Stimulated activated CD4-positive, alpha-beta T cell treated with anti-CD3 and anti-CD28 coated beads, Interleukin-2, amount 100 ng/mL, for 24 hours (primary cell): ENCODE results near the gene SLC1A3.
"Not testable (repeated sequence)": the region's sequence is repeated elsewhere in the genome, so short reads cannot be mapped to it uniquely, and the experiment has no call there.

ENCODE experiments used
- DNase-seq, 2 donors: peaks; one replicate each; pipeline ENCODE4 v3.0.0-alpha.2; 2020

Gene SLC1A3

DNA sequence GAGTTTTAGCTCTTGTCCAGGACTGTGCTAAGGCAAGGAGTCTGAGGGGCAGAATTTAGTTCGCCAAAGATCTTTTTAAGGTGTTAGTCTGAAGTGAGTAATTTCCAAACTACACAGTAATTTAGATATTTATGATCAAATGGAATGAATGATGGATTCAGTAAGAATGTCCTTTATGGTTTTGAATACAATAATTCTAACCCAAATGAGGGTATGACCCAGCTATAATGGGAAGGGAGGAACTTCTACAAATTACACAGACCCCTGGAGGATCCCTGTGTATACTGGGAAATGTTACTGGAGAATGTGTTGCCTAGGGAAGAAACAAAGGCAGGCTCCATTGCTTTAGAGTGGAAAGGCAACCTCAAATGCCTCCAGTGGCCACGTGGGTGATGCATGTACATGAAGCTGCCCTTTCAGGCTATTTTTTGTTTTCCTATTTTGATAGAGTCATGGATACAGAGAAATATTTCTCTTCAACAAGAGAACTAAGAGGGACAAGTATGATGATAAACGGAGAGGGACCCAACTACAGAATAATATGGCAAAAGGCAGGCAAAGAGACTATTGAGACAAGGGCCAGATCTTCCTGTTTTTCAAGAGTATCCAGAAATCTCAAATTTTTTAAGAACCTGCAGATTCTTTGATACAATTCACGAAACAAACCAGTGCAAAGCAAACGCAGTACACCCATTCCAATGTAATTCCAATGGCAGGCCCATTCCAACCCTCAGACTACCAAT, 25.4 kb downstream of the SLC1A3 start:
- DNase-seq, result no peak

DNA sequence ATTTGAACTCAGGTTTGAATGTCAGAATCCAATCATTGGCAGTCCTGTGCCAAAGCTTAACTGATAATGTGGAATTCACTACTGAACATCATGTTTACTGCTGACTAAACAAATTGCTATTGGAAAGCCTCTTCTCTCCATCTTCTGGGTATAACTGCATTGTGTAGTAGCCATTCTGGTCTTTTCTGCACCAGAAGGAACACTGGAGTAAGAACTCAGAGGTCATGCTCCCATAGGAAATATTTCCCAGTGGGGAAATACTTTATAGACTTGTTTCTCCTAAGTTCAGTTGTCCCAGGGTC, 25.9 kb downstream of the SLC1A3 start:
- no peak for DNase-seq

- no peak for DNase-seq
Measured at GRCh38 chr5:36635721-36636390, 29.4 kb downstream of the SLC1A3 start.

GRCh38 chr5:36637101-36637500, 30.7 kb downstream of the SLC1A3 start:
- no peak for DNase-seq

DNA sequence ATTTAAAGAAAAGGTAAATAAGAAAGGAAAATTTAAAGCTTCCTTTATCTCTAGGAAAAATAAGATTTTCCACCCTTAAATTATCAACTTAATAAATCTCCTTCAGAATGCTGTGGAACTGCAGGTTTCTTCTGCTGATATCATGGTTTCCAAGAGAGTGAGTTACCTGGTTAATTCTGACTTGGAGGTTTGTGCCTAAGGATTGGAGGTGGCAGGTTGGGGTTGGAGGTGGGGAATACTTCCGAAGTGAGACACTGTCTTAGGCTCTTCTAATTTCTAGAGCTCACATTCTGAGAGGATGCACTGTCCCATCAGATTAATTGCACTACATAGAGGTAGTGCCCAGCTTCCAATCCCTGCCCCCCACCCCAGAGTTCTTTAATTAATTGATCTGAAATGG, 31.1 kb downstream of the SLC1A3 start:
- no peak for DNase-seq

DNA sequence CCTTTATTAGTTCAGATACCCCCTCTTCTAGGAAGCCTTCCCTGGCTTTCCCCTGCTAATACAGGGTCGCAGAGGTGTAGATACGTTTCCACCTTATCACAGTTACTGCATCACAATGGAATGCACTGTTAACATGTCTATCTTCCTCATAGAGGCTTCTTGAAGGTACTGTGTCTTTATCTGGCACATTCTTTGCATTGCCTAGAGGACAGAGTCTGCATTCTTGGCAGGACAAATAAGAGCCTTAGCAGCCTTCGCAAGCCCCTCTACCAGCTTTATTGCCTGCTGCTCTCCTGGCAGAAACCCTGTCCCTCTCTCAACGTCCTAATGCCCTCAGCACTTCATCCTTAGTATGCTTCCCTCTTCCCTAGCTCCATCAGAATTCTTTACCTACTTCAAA, 31.6 kb downstream of the SLC1A3 start:
- no peak for DNase-seq

DNA sequence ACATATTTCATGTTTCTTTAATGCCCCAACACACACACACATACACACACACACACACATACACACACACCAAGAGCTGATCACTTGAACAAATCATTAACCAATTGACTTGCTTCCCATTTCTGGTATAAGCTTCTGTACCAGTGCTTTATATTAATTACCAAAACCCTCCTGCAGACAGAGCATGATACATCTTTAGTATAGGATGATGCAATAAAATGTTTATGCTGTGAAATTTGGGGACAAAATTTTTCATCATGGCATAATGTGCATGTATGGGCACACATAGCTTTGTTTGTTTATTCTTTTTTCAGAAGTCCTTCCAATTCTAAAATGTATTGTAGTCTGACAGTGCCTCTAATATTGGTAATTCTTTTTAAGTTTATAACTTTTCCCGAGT, 34.5 kb downstream of the SLC1A3 start:
- no peak for DNase-seq

DNA sequence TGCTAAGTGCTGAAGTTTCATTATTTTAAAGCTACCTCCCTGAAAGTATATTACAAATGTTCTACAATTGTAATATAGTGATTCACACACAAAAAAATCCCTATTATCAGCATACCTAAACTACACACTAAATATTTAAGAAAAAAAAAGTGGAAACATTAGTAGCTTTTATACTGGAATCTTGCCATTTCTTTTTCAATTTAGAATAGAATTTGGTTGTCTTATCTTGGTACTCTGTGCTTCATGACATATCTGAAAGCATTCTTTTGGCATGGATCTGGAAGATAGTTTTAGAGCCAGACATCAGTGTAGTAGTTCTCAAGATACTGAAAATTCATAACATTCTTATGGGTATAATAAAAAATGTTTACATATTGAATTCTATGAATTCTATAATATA, 35.0 kb downstream of the SLC1A3 start:
- no peak for DNase-seq

DNA sequence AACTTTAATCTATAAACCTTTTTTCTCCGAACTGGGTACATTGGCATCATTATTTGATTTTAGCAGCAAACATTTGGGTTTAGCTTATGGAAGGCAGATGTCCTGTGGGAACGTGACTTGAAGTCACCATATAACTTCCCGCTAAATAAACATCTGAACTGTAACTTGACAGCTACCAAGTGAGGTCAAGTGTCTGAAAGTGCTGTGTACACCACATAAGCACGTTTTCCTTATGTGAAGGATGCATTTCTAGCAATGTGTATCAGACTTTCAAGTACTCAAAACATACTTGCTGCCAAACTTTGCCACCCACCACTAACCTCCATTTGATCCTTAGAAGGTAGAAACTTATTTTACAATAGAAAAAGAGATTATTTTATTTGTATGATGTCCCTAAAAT, 35.7 kb downstream of the SLC1A3 start:
- no peak for DNase-seq

DNA sequence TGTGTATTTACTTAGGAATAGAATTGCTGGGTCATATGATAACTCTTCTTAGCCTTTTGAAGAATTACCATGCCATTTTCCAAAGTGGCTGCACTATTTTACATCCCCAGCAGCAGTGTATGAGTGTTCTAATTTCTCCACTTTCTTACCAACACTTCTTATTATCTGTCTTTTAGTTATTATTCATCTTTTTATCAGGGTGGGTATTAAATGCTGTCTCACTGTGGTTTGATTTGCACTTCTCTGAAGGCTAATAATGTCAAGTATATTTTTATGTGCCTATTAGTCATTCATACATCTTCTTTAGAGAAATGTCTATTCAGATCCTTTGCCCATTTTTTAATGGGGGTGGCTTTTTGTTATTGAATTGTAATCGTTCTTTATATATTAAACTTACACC, 36.8 kb downstream of the SLC1A3 start:
- no peak for DNase-seq

DNA sequence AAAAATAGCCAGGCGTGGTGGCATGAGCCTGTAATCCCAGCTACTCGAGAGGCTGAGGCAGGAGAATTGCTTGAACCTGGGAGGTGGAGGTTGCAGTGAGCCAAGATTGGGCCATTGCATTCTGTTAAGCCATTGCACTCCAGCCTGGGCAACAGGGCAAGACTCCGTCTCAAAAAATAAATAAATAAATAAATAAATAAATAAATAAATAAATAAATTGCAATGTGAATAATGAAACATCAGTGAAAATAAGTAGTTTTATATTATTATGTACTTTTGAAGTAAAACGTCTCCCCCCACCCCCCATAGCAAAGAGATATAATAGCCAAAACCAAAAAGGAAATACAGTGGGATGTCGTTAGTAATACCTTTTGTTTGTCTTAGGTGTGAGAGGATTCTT, 37.4 kb downstream of the SLC1A3 start:
- not testable (repeated sequence) for DNase-seq

DNA sequence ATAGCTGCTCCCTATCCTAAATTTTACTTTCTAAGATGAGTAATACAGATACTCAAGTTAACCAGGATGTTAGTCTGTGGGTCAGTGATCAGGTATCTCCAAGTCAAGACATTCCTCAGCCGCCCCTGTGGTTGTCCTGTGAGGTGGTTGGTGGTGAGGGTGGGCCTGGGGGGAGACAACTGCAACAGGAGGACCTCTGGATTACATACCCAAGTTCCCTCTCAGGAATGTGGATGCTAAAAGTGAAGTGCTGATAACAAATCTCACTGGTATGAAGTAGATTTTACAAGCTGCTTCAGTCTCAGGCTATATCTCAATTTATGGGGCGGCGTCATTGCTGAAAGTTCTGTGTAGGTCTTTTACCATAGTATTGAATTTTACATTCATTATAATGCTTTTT, 38.3 kb downstream of the SLC1A3 start:
- DNase-seq, result no peak

- no peak for DNase-seq
Measured at GRCh38 chr5:36646100-36646499, 39.7 kb downstream of the SLC1A3 start.

GRCh38 chr5:36646507-36647023, 40.2 kb downstream of the SLC1A3 start:
- DNase-seq, result no peak

DNA sequence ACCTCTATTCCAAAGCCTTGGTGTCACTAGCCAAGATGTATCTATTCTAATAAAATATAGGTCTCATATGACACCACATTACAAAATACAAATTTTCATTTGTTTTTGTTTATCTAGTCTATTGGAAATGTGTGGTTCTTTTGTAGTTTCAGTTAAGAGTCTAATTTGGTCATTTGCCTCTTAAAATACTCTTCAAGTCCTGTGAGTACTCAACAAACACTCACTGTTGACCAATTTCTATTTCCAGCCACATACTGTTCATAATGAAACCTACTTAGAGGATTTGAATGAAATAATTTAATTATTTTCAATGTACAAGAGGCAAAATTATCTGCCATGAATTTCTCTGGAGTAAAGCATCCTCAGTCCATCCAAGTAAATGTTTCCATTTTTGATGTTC, 40.6 kb downstream of the SLC1A3 start:
- DNase-seq, result no peak

DNA sequence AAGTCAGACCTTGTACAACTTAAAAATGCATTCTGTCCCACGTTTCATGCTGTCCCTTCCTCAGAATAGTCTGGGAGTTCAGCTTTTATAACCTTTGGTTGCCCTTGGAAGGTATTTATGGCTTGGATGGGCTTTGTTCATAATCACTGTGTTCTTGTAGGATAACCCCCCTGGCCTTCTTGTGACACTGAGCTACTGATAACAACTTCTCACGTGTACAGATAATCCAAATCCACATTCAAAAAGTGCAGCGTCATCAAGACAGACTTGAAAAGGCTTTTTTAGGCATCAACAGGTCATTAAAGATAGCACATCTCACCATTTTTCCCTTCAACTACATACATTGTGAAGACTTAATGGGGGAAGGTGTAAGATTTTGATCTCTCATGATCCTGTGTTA, 42.0 kb downstream of the SLC1A3 start:
- no peak for DNase-seq

- no peak for DNase-seq
Measured at GRCh38 chr5:36651761-36652685, 45.6 kb downstream of the SLC1A3 start.

DNA sequence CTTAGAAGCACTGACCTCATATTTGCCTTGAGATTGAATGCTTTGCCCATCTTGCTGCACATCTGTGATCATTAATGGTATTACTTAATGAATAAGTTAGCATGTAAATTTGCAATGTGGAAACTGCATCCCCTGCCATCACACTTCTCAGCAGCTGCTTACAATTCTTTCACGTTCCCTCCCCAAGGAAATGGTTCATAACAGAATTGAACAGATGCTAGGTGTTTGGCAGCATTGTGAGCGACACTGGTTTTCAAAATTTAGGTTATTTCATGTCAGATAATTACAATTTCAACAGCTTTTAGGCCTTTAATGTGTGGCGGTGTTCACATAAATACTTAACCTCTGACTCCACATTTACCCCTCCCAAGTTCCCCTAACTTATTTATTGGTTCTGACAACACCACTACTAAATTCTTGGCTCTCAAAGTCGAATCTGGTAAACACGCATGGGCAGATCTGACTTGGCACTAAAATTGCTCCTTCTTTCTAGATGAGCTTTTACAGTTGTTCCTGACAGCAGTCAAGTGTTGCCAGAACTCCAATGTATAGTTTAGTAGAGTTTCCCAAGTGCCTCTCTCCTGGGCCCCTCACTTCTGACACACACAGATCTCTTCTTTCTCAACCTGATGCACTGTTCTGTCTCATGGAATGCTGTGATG, 46.8 kb downstream of the SLC1A3 start:
- no peak for DNase-seq

DNA sequence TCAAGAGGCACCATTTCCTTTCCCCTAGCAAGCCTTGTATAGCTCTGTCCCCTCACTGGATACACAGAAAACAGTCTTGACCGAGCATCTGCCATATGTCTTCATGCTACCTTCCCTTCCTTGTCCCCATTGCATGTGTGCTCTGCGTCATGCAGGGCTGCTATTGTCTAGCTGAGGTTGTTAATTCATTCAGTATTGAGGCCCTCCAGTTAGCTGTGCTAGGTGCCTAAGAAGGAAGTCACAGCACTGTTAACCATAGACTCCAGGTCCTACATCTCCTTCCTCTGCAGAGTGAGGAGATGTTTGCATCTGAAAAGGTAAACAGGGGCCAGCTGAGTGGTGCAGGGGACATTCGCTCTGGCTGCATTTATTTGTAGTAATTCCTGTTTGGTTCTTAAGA, 48.2 kb downstream of the SLC1A3 start:
- DNase-seq, result no peak

DNA sequence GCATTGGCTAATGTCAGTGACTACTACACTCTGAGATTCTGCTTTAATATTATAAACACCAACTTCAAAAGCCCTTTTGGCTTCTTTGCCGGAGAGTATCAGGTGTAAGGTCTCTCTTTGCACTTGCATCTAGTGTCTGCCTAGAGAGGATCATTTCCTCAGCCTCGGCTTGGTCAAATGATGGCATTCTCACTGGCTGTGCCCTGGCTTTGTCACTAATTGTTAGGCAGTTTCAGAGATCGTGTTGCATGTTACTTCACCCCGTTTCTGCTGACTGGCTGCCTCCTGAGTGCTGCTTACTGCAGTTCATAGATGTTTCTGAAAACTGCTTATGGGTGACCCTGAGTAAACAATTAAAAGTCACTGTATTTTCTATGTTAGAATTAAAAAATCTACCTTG, 48.8 kb downstream of the SLC1A3 start:
- no peak for DNase-seq

DNA sequence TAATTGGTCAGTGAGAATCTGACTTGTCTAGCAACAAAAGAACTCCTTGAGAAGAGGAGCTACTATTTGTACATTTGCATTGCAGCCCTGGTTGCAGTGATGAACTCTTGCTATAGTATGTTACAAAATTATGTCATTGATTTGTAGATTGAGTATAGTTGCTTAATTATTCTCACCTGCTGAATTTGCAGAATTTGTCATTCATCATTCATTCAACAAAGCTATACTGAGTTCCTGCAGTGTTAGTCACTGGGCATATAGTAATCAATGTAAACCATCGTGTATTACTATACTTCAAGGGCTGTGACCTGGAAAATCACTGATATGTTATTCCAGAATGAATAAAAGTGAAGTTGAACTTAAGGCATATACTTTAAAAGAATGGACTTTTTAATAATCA, 50.1 kb downstream of the SLC1A3 start:
- no peak for DNase-seq

- no peak for DNase-seq
Measured at GRCh38 chr5:36657563-36657995, 51.2 kb downstream of the SLC1A3 start.
